GM21381 (cell line): ENCODE measurements around the gene JAZF1.

Experiments
- ATAC-seq: cut with Tn5 transposase; IDR thresholded peaks from one replicate; pipeline ENCODE4 v1.9.1; 2021; ENCODE audit warnings: mild to moderate bottlenecking, moderate library complexity; ENCODE audit not compliant: unreplicated experiment

The JAZF1 gene

DNA sequence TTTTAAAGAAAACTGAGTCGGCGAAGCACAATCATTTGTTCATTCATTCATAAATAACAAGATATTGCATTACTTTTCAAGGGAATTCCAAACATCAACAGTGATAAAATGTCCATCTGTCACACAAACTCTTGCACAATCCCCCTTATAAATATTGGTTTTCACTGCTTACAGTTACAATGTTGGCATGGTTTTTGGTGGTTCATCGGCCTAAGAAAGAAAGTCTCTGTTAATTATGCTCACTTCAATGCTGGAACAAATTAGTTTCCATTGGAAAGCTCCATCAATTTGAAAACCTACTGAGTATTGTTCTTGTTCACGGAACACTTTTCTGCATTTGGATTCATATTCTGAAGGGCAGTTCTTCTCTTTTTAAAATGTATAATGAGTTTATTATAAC, 188.5 kb downstream of the JAZF1 start:
- ATAC-seq, result no peak

DNA sequence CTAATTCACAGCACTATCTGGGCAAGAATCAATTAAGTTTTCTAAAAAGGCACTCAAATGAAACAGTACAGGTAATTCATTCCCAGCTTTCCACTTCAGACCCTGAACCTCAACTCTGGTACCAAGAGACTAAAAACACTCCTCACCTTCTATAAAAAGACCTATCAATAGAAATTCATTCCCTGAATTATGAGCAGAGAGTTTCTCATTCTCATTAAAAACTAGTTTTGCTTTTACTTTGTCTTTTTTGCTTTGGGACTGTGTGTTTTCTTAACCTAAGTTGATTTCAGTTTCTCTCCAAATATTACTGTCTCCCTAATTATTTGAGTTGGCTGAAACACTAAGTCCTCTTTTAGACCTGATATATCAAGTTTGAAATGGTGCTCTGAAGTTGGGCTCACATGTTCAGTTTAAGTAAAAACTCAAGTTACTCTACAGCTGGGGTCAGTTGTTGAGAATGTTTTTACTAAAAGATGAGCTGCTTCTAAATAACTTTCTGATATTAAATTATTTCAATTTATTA, 189.5 kb downstream of the JAZF1 start:
- no peak for ATAC-seq

DNA sequence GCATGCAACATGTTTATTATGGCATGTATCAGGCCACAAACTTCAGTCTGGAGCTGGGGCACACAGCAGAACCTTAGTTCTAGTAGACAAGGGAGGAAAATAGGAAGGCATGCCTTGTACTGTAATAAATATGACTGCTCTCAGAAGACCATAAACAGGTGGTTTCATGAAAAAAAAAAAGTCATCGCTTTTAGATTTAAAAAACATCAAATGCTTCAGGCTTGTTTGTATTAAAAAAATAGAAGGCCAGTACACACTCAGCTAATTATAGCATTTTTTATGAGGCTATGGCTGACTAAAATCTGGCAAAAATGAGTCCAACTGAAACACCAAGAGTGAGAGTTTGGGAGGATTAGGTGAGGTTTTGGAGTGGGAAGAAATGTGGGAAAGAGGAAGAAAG, 204.1 kb downstream of the JAZF1 start:
- no peak for ATAC-seq

DNA sequence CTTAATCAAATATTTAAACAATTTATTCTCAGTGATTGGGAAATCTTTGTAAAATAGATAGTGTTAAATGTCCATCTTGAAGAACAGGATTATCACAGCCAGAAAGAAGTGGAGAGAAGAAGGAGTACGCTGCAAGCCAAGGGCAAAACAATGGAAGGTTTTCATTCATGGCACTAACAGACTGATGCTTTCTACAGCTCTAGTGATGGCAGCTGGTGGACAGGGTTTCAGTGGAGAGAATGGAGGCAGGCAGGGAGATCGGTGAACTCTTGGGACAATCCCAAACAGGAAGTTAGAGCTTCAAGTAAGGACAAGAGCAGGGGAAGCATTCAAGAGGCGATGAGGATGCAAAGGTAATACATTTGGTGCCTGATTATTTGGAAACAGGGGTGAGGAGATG, 207.0 kb downstream of the JAZF1 start:
- ATAC-seq, result no peak

DNA sequence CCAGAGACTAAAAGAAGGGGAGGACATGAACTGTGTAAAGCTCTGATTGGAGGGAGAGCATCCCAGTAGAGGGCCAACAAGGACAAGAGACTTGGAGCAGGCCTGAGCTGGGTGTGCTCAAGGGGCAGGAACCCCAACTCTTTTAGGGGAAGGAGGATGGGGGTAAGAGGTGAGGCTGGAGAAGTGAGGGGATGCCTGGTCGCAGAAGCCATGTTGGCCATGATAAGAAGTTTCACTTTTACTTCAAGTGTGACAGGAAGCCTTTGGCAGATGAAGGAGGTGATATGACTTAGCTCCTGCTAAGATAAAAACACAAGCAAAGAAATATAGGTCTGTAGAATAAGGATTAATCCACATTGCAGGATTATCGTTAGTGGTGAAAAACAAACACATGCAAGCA, 208.3 kb downstream of the JAZF1 start:
- ATAC-seq, result no peak

DNA sequence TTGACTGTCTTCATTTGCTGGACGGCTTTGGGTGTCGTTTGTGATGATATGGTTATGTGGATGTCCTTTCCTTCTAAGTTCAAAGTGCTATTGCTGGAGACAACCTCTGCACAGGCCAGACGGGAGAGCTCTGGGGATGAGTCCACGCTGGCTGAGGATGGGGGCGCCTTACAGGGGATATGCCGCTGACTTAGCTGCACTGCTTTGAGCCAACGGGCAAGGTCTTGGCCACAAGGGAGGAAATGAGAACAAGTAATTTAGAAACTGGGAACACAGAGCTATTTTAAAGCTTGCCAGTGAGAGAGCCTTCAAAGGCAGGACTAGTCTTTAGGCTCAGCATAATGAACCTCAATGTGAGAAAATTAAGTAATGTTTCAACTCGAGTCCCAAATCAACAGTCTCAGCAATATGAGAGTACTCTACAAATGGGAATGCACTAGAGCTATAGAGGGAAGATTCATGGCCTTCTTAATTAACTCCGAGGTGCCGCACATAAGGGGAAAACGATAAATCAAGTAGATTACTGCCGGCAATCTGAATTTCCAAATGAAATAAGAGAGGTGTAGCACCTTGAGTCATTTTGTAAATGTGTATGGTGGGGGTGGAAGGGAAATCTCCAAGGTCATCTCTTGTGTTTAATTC, 209.3 kb downstream of the JAZF1 start:
- no peak for ATAC-seq

DNA sequence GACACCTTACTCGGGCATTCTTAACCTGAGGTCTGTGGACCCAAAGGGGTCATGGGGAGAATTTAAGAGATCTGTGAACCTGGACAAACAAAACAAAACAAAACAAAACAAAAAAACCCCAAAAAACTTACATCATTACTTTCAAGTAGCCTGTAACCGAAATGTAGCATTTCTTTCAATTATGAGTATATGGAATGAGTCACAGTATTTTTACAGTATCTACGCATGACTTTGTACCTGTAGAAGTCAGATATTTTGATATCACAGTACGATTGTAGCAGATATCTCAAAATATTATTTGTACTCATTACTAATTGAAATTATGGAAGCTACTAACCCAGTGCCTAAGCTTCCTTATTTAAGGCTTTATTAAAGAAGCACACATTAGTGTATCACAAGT, 210.2 kb downstream of the JAZF1 start:
- no peak for ATAC-seq

DNA sequence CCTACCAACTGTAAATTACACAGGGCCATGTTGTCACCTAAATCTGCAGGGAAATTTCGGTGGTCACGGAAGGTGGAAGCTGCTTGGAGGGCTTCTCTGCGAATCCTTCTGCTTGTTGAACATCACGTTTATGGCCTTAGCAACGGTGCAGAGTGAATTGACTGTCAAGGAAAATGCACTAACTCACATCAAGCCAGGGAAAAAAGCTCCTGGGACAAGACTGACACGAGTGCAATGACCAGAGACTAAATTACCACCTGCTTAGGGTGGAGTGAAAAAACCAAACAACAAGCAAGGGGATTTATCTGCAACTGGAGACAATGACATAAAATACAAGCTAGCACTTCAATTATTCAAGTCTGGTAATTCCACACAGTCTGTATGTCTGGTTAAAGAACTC, 211.2 kb downstream of the JAZF1 start:
- no peak for ATAC-seq

DNA sequence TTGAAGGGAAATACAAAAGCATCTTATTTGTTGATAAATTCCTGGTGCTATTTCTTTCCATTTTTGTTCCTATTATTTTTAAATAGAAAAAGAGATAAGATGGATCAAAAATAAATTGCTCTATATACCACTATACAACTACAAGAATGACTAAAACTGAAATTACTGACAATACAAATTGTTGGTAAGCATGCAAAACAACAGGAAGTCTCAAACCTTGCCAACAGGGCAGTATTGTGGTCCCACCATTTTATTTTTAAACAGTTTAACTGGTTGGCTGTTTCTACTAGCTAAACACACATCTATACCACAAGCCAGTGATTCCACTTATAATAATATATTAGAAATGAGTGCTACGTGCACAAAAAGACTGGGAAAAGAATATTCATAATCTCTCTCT, 213.0 kb downstream of the JAZF1 start:
- peak; percentile 54 for ATAC-seq

DNA sequence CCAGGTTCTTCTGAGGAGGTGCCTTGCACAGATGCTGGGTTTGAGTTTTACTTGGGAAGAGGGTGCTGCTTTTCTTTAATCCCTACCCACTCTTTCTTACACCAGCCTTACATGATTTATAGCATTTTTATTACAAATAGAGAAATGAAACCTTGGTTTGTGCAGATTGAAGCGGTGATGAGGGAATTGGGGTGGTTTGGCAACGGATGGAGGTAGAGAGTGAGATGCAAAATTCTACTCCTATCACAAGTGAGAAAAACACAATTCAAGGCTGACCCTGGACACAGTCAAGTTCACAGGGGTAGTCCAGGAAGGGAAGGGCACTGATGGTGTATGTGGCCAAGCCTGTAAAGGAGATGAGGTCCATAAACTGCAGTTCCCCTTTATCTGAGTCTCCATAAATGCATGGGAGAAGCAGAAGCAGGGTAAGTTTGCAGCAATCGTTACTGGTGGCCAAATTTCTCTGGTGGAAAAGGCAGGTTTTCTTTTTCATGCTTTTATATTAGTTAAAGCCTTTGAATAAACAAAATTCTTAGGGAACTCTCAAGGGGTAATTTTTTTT, 214.3 kb downstream of the JAZF1 start:
- ATAC-seq, result no peak

DNA sequence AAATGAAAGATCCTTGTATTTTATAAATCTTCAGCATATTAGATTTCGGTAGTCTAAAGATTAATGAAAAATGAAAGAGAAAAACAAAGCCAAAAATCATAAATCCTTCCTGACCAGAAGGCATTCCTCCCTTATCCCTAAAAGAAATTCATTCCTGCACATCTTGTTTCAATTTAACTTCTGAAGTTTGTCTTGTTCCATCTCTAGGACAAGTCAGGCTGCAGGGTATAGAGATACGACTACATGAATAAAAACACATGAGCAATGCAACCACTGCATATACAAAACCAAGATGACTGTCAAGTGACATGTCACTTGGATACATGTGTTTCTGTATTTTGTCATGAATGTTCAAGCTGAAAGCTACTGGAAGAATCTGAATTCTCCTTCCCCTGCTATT, 214.9 kb downstream of the JAZF1 start:
- ATAC-seq, result no peak

DNA sequence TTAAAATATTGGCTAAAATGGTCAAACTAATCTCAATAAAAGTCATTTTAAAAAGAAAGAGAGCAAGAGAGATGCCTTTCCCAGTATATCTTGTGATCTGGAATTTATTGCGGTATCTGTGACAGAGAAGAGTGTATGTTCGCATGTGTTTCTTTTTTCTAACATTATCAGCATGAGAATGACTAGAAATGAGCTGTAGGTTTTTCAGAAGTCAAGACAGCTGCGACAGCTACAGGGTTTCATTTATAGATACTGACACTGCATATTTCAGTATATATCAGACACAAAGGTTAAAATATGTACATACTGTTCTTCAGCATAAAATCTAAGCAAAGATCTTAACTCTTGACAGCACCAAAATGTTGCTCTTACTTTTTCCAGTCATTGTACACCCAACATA, 215.8 kb downstream of the JAZF1 start:
- ATAC-seq, result no peak

DNA sequence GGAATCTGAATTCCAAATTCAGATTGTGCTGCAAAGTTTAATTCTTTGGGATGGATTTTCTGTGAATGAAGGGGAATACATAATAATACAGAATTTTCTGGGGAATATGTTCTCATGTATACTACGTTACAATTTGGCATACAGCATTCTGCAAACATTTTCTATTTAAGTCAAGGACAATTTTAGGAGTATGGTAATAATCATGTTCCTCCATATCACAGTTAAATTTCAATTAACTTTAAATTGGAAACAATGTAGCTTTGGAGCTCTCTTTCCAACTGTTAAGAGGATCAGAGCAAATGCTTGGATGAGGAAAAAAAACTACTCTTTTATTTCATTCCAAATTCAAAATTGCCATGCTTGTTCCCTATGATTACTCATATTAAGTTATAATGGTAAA, 217.5 kb downstream of the JAZF1 start:
- no peak for ATAC-seq

DNA sequence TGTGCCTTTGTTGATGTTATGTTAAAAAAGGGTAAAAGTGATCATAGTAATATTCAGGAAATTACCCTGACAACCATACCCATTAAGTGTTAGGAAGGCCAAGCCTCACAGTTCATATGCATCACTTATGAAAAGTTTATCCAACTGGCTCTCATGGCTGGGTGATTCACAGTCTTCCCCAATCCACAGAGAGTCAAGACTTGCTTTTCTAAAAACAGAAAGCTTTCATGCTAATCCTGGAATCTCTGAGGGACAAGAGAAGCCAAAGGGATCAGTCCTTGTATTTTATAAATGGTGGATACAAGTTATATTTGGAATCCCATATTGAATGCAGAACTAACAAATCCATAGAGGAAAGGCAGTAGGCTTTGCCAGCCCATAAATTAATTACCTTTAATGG, 218.3 kb downstream of the JAZF1 start:
- no peak for ATAC-seq

DNA sequence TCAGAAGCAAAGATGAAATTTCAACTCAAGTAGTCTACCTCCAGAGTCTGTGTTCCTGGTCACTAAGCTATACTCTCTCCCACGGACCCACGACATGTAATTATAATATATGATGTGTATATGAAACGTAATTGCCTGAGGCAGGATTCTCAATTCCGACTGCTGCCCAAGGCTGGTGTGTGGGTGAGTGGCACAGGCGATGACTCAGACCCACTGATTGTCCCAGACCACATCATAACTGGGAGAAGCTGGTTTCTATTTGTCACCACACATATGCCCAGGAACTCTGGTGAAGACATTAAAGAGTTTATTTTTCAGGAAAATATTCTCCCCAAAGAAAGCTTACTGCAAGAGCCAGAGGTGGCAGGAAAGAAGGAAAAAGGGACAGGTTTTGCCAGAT, 219.3 kb downstream of the JAZF1 start:
- no peak for ATAC-seq

DNA sequence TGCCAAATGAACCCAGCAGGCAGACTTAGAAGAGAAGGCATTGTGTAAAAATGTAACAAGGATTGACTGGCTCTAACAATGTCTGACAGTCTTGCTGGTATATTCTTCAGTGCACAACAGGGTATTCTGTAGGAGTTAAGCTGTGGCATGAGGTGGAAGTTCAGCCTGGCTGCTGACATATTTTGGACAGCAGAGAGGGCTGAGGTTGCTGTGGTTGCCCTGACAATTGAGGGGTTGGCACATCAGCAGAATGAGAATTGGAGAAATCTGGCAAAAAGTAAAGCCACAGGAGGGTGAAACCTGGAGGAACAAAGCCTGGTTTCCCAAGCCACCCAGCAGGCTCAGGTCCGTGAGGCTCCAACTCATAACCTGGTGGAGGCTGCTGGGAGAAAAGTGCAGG, 220.2 kb downstream of the JAZF1 start:
- ATAC-seq, result no peak

DNA sequence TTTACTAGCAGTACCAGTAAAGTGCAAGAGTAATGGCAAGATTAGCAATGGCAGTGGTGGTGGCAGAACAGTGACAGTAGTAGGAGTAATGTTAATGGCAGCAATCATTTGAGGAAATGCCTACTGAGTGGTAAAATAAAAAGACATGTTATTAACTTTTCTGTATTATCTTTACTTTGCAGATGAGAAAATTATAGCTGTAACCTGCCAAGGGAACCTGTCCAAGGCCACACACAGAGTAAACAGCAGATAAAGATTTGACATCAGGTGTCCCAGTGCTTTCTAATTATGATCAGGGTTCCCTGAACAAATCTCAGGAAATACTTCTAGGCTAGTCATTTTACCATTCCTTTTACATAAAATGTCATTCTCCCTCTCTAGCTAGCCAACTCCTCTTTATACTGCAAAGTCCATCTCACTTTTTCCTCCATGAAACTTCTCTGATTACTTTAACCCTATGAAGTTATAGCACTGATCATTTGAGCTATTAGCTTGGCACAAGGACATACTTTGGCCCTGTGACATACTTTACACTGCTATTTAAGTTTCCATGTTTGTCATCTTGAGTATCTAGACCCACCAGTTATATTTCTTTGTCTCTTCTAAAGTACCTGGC, 221.6 kb downstream of the JAZF1 start:
- no peak for ATAC-seq

DNA sequence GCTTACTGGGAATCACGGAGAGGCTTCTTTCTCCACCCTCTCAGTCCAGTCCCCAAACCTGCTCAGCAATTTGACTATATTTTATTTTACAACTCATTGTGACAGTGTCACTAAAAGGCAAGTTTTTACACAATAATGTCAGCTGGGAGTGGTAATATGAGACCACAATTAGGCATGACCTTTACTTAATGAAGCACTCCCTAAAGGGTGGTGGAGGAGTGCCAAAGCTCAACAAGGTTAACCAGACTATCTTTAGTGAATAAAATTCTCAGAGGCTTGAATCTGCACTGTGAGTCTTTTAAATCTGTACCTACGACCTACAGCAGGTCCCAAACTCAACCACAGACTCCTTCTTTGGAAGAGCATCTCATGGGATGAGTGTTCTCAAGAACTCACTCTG, 225.0 kb downstream of the JAZF1 start:
- ATAC-seq, result no peak

DNA sequence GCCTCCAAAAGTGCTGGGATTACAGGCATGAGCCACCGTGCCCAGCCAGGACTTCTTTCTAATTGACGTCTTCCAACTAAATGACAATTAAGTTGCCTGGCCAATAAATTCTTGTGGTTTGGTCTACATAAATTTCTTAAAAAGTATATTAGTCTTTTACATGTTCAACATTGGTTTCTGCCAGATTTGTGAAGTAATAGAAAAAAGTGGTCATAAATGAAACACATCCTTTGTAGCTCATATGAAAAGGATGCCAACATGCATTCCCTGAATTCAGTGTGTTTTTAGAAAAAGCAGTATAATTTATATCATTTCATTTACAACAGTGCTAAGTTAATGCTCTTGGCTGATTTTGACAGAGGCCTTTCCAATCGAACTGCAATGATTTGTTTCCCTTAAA, 225.6 kb downstream of the JAZF1 start:
- ATAC-seq, result no peak

DNA sequence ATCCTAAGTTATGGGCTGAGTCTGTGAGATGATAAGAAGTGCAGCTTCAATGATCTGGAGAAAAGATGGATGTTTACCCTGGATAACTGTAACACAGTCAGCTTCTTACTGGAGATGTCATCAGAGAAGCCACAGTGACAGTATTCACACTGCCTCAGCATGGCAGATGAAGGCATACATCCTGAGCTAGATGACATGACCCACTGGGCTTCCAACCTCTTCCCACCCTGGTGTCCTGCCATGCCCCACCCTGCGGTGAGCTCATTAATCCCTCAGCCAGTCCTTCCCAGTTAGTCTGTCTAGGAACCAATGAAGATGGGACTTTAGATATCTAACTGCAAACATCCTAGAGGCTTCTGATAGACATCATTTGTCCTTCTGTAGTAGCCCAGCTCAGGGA, 226.8 kb downstream of the JAZF1 start:
- ATAC-seq, result no peak

DNA sequence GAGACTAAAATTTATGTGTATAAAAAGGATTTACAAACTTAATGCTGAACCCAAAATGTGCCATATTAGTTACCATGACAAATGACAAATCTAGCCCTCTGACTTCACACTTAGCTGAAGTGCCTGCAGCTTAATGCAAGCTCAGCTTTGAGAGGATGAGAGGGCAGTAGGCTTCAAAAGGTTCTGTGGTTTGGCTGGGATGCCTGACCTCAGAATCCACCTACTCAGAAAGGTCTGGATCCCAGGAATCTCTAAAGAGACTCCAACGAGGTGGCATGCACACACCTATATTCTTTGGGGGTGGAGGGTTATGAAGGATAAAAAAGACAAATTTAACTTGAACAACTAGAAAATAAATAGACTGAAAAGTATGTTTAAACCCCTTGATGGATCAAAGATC, 227.2 kb downstream of the JAZF1 start:
- no peak for ATAC-seq

DNA sequence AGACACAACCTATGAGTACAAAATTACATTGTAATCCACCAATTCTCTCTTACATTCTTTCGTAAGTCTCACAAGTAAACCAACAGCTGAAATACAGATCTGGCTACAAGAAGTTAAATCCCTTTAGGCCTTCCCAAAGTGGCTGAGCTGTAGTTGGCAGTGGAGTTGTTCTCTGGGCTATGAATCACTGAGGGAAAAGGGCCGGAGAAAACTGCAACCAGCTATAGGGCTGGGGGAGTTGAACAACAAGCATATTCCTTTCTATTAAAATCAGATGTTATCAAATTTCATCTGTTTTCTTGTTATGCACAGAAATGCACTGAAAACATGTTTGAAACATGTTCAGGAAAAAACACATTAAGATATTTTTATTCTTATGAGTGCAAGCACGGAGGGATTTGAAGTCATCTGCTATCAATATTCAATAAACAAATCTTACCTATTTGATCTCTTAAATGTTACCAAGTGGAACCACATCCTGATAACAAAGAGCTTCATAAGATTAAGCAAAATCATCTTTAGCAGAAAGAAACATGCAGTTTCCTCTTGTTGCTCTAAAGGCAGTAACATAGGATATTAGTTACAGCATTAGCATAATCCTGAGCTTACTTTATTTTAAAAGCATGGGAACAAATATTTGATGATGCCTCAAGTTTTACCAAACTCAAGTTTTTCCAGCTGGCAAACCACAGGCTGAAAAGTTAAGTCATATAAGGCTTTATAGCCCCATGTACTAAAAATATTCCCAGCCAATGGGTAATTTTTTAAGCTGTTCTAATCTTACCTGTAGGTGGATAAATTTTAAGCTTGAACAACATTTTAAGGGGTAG, 227.9 kb downstream of the JAZF1 start:
- no peak for ATAC-seq
